Panc1 (cell line): Measurements from ENCODE around the gene PECR. TPM values are rescaled to one million over a fixed set of nuclear protein-coding genes. Genes with fewer than 3 reads are reported as not detected.

Experiments
- ATAC-seq: fragments of 200-7000 bp; cut with Tn5 transposase; 2 replicates; pipeline ENCODE4 v1.9.1; 2020; ENCODE audit warnings: mild to moderate bottlenecking, moderate library complexity
- BruUV-seq: library from RNA; stranded (reverse); fragments of 400-500 nt; replicated peaks from 2 replicates; lab custom pipeline; 2021; lab: Mats Ljungman, UMichigan
- CTCF ChIA-PET: fragments of 300-600 bp; sonication (Branson Sonifier 250); formaldehyde crosslinking; loops from one replicate; lab custom pipeline; 2022; ENCODE audit warnings: antibody characterized with exemption; lab: Charles Lee
- POLR2A ChIA-PET: fragments of 300-600 bp; sonication (Branson Sonifier 250); formaldehyde crosslinking; loops from one replicate; lab custom pipeline; 2022; ENCODE audit warnings: antibody characterized with exemption; lab: Charles Lee
- DNase-seq: peaks from one replicate; pipeline ENCODE4 v3.0.0-alpha.2; 2010; ENCODE audit warnings: low read depth, low spot score
- H3K27ac ChIP-seq: 2 replicates; pipeline ENCODE4 v1.5.1; 2011; ENCODE audit warnings: mild to moderate bottlenecking, low read length, inconsistent platforms
- H3K27me3 ChIP-seq: fragments of 200-500 bp; sonication (Bioruptor generic); 2 replicates; pipeline ENCODE4 v1.6.0; 2014; ENCODE audit warnings: low read length, inconsistent platforms; ENCODE audit not compliant: control insufficient read depth, insufficient read depth
- H3K36me3 ChIP-seq: fragments of 200-500 bp; sonication (Bioruptor generic); 2 replicates; pipeline ENCODE4 v1.5.1; 2014; ENCODE audit warnings: inconsistent platforms, mild to moderate bottlenecking, low read length, moderate library complexity; ENCODE audit not compliant: control insufficient read depth, insufficient read depth
- H3K4me1 ChIP-seq: 2 replicates; pipeline ENCODE4 v1.5.1; 2011; ENCODE audit warnings: inconsistent platforms, mild to moderate bottlenecking, low read length, moderate library complexity; ENCODE audit not compliant: control insufficient read depth, insufficient read depth
- H3K4me3 ChIP-seq, 2 experiments: 2 replicates each; pipeline ENCODE4 v1.5.1; 2011 to 2012; ENCODE audit warnings: low read depth in 2 of 2, low read length in 2 of 2, mild to moderate bottlenecking in 2 of 2, inconsistent platforms in 1 of 2, moderate library complexity in 1 of 2
- H3K9me3 ChIP-seq: fragments of 200-500 bp; sonication (Bioruptor generic); 2 replicates; pipeline ENCODE4 v1.5.1; 2014; ENCODE audit warnings: low read depth, mild to moderate bottlenecking, inconsistent platforms, low read length, moderate library complexity; ENCODE audit not compliant: control insufficient read depth, insufficient read depth
- CTCF ChIP-seq: fragments of 450-650 bp; IDR thresholded peaks from 2 replicates; pipeline ENCODE4 v1.5.1; 2017; ENCODE audit warnings: mild to moderate bottlenecking
- POLR2AphosphoS5 ChIP-seq: IDR thresholded peaks from 2 replicates; pipeline ENCODE4 v1.6.1; 2012; ENCODE audit warnings: mild to moderate bottlenecking, low read depth, low read length, moderate library complexity
- SIN3A ChIP-seq: IDR thresholded peaks from 2 replicates; pipeline ENCODE4 v1.6.1; 2012; ENCODE audit warnings: low read depth, mild to moderate bottlenecking, low read length, moderate library complexity, borderline replicate concordance; ENCODE audit not compliant: insufficient read depth
- TCF7L2 ChIP-seq: IDR thresholded peaks from 2 replicates; pipeline ENCODE4 v1.6.1; 2011; ENCODE audit warnings: mild to moderate bottlenecking, low read depth, low read length, inconsistent platforms
- in situ Hi-C: cut with HindIII; loops from 2 replicates; pipeline ENCODE4 v1.10.0; 2016; ENCODE audit warnings: low sequenced_read_pairs, low pct_unique_long_range_greater_than_20kb
- intact Hi-C: fragments of 100-400 bp; cut with micrococcal nuclease; formaldehyde crosslinking; loops from one replicate; pipeline ENCODE4 v1.10.0; 2022; ENCODE audit not compliant: unreplicated experiment
- total RNA-seq: library from RNA; stranded (reverse); gene quantifications from one replicate; pipeline ENCODE4 v1.2.1, GENCODE V29; 2021; ENCODE audit not compliant: unreplicated experiment
- TF ChIP-seq, protein P1 (sequence below), 2 experiments: IDR thresholded peaks; 2 replicates each; pipeline ENCODE4 v1.6.1; 2011 to 2012; ENCODE audit warnings: low read depth in 2 of 2, control low read depth in 1 of 2, low read length in 1 of 2, mild to moderate bottlenecking in 1 of 2, moderate library complexity in 1 of 2; ENCODE audit not compliant: insufficient read depth in 1 of 2

PECR gene
- total RNA-seq, 1 experiment from 2014 or later, result 16.5 TPM

- H3K4me1 ChIP-seq, result no peaks in the 10 kb centered on the region
- POLR2A ChIA-PET, result no interaction called here
- CTCF ChIA-PET, result no interaction called here
- H3K27me3 ChIP-seq, result no peaks in the 10 kb centered on the region
- H3K27ac ChIP-seq, result no peak overlapping the region
- H3K4me3 ChIP-seq, result no peak overlapping the region
- in situ Hi-C loops (no loop called here), intact Hi-C loops (no loop called here)
- no TSS peak for BruUV-seq
- no peak for ATAC-seq
- H3K36me3 ChIP-seq, result no peaks in the 10 kb centered on the region
- no peaks in the 10 kb centered on the region for H3K9me3 ChIP-seq
- TF ChIP-seq SIN3A (no peak), TCF7L2 (no peak), POLR2AphosphoS5 (no peak), CTCF (no peak)
- TF ChIP-seq, protein P1, sequence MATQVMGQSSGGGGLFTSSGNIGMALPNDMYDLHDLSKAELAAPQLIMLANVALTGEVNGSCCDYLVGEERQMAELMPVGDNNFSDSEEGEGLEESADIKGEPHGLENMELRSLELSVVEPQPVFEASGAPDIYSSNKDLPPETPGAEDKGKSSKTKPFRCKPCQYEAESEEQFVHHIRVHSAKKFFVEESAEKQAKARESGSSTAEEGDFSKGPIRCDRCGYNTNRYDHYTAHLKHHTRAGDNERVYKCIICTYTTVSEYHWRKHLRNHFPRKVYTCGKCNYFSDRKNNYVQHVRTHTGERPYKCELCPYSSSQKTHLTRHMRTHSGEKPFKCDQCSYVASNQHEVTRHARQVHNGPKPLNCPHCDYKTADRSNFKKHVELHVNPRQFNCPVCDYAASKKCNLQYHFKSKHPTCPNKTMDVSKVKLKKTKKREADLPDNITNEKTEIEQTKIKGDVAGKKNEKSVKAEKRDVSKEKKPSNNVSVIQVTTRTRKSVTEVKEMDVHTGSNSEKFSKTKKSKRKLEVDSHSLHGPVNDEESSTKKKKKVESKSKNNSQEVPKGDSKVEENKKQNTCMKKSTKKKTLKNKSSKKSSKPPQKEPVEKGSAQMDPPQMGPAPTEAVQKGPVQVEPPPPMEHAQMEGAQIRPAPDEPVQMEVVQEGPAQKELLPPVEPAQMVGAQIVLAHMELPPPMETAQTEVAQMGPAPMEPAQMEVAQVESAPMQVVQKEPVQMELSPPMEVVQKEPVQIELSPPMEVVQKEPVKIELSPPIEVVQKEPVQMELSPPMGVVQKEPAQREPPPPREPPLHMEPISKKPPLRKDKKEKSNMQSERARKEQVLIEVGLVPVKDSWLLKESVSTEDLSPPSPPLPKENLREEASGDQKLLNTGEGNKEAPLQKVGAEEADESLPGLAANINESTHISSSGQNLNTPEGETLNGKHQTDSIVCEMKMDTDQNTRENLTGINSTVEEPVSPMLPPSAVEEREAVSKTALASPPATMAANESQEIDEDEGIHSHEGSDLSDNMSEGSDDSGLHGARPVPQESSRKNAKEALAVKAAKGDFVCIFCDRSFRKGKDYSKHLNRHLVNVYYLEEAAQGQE (IDR thresholded peaks at IDR 0.05; ENCODE audit: insufficient read depth in 1 of 2, low read depth in 2 of 2, low read length in 1 of 2), result no peak
- DNase-seq, result no peak
Measured at GRCh38 chr2:216030216-216030615, 51.4 kb downstream of the PECR start.

DNA sequence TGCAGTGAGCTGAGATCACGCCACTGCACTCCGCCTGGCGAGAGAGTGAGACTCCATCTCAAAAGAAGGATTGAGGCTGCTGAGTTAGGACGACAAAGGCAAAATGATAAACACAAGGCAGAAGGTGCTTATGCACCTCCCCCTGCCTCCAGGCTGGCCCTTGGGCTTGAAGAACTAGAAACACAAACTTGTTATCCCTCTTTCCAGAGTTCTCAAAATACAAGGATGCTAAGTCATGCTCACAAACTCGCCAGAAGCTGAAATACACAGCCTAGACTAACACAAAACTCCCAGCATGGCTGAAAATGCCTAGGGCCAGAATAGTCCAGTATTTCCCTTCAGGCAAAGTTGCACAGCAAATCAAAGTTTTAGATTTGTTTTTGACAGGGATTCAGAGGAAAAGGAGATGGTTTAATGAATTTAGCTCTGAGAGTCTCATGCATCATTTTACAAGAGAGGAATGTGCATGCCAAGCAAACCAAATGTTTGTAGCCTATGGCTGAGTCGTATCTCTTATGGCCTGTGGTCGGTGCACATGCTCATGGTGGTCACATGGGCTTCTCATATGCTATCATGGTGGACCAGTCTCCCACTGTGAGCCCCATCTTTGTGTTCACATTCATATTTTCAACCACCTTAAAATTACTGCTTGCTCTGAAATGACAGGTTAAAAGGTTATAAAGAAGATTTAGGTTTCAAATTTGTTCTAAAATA is 52.0 kb downstream of the PECR start:
- POLR2A ChIA-PET, result no interaction called here
- ATAC-seq (no peak), DNase-seq (no peak)
- no peak overlapping the region for H3K27ac ChIP-seq
- in situ Hi-C loops, result no loop called here
- H3K36me3 ChIP-seq, result no peaks in the 10 kb centered on the region
- no peaks in the 10 kb centered on the region for H3K9me3 ChIP-seq
- intact Hi-C loops, result no loop called here
- H3K4me3 ChIP-seq, result no peak overlapping the region
- no peaks in the 10 kb centered on the region for H3K27me3 ChIP-seq
- no TSS peak for BruUV-seq
- H3K4me1 ChIP-seq, result no peaks in the 10 kb centered on the region
- CTCF ChIA-PET, result no interaction called here
- TF ChIP-seq TCF7L2 (no peak), CTCF (no peak), POLR2AphosphoS5 (no peak), SIN3A (no peak)
- TF ChIP-seq, protein P1 (IDR thresholded peaks at IDR 0.05; ENCODE audit: insufficient read depth in 1 of 2, low read depth in 2 of 2, low read length in 1 of 2), result no peak
